Measurements from ENCODE around the gene GHSR. TPM values are rescaled to one million over a fixed set of nuclear protein-coding genes. Genes with fewer than 3 reads are reported as not detected.

GHSR gene
- total RNA-seq, 1 experiment from 2014 or later, result not detected

GRCh38 chr3:172476347-172476746 lies 28.1 kb upstream of the GHSR start:
- Histone ChIP-seq H3K36me3 (ENCODE audit: insufficient read depth, low read length, poor library complexity, severe bottlenecking) (no peaks in the 10 kb centered on the region), H3K4me3 (ENCODE audit: low read depth, low read length, poor library complexity, severe bottlenecking) (peak overlapping the region; percentile 48), H3K27me3 (replicated peaks; ENCODE audit: insufficient read depth, low read depth, low read length, poor library complexity) (no peaks in the 10 kb centered on the region), H3K4me1 (ENCODE audit: insufficient read depth, low read length, poor library complexity, severe bottlenecking) (no peaks in the 10 kb centered on the region), H3K9me3 (ENCODE audit: low read depth, low read length, poor library complexity, severe bottlenecking) (peaks cover 7% of the 10 kb centered on the region), H3K27ac (ENCODE audit: low read depth, low read length, poor library complexity, severe bottlenecking) (no peak overlapping the region)
- no peak for DNase-seq (ENCODE audit: low spot score)
- ChIA-PET CTCF (interaction anchor here (0.6 to 1.5 kb wide), 10 partner anchors 9 to 1870 kb away, joined by 3 to 9 read pairs (median 3); no protein-coding TSS in a partner anchor), POLR2A (ENCODE audit: low non-redundant PET) (no interaction called here)
- intact Hi-C loops (cut with micrococcal nuclease; ENCODE audit: unreplicated experiment), result loop anchor here (2.0 to 10.0 kb wide), 3 partner anchors 144 to 1512 kb away; no protein-coding TSS in a partner anchor
- no TSS peak for BruUV-seq (replicated peaks)
- no peak for TF ChIP-seq CTCF (conservative IDR thresholded peaks at IDR 0.05; ENCODE audit: low read depth, low read length)
- TF ChIP-seq EZH2 (IDR thresholded peaks at IDR 0.05; ENCODE audit: borderline replicate concordance, low read depth, low read length, poor library complexity, severe bottlenecking), result no peak

- Histone ChIP-seq H3K27me3 (replicated peaks; ENCODE audit: insufficient read depth, low read depth, low read length, poor library complexity) (no peaks in the 10 kb centered on the region), H3K4me3 (ENCODE audit: low read depth, low read length, poor library complexity, severe bottlenecking) (no peak overlapping the region), H3K27ac (ENCODE audit: low read depth, low read length, poor library complexity, severe bottlenecking) (no peak overlapping the region), H3K36me3 (ENCODE audit: insufficient read depth, low read length, poor library complexity, severe bottlenecking) (no peaks in the 10 kb centered on the region), H3K9me3 (ENCODE audit: low read depth, low read length, poor library complexity, severe bottlenecking) (peaks cover 7% of the 10 kb centered on the region), H3K4me1 (ENCODE audit: insufficient read depth, low read length, poor library complexity, severe bottlenecking) (no peaks in the 10 kb centered on the region)
- TF ChIP-seq CTCF (conservative IDR thresholded peaks at IDR 0.05; ENCODE audit: low read depth, low read length) (no peak), EZH2 (IDR thresholded peaks at IDR 0.05; ENCODE audit: borderline replicate concordance, low read depth, low read length, poor library complexity, severe bottlenecking) (no peak)
- intact Hi-C loops (cut with micrococcal nuclease; ENCODE audit: unreplicated experiment), result loop anchor here (2.0 to 10.0 kb wide), 3 partner anchors 143 to 1511 kb away; no protein-coding TSS in a partner anchor
- POLR2A ChIA-PET (ENCODE audit: low non-redundant PET), result no interaction called here
- CTCF ChIA-PET, result interaction anchor here (0.7 kb wide), 1 partner anchor 648 kb away, joined by 4 read pairs; no protein-coding TSS in a partner anchor
- no TSS peak for BruUV-seq (replicated peaks)
- DNase-seq (ENCODE audit: low spot score), result no peak
Observed at GRCh38 chr3:172475703-172476102, 27.4 kb upstream of the GHSR start.

DNA sequence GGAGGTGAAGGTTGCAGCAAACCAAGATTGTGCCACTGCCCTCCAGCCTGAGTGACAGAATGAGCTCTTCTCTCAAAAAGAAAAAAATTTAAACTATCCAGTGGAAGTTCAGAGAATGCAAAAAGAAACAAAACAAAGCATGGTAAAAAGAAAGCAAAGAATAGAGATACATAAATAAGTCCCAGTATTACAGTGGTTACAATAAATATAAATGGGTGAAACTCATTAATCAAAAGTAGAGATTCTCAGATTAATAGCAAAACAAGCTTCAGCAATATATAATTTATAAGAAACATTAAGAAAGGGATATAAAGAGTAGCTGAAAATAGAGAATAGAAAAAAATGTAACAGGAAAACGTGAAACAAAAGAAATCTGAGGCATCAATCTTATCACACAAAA lies 23.6 kb upstream of the GHSR start:
- POLR2A ChIA-PET (ENCODE audit: low non-redundant PET), result no interaction called here
- CTCF ChIA-PET, result interaction anchor here (1.2 kb wide), 1 partner anchor 10 kb away, joined by 4 read pairs; no protein-coding TSS in a partner anchor
- Histone ChIP-seq H3K4me3 (ENCODE audit: low read depth, low read length, poor library complexity, severe bottlenecking) (no peak overlapping the region), H3K27ac (ENCODE audit: low read depth, low read length, poor library complexity, severe bottlenecking) (no peak overlapping the region), H3K4me1 (ENCODE audit: insufficient read depth, low read length, poor library complexity, severe bottlenecking) (no peaks in the 10 kb centered on the region), H3K9me3 (ENCODE audit: low read depth, low read length, poor library complexity, severe bottlenecking) (peaks cover 7% of the 10 kb centered on the region), H3K27me3 (replicated peaks; ENCODE audit: insufficient read depth, low read depth, low read length, poor library complexity) (no peaks in the 10 kb centered on the region), H3K36me3 (ENCODE audit: insufficient read depth, low read length, poor library complexity, severe bottlenecking) (no peaks in the 10 kb centered on the region)
- intact Hi-C loops (cut with micrococcal nuclease; ENCODE audit: unreplicated experiment), result loop anchor here (10.0 kb wide), 1 partner anchor 1507 kb away; no protein-coding TSS in a partner anchor
- BruUV-seq (replicated peaks), result no TSS peak
- DNase-seq (ENCODE audit: low spot score), result no peak
- TF ChIP-seq CTCF (conservative IDR thresholded peaks at IDR 0.05; ENCODE audit: low read depth, low read length) (no peak), EZH2 (IDR thresholded peaks at IDR 0.05; ENCODE audit: borderline replicate concordance, low read depth, low read length, poor library complexity, severe bottlenecking) (no peak)

All from A673 (cell line).